Osteoblast (primary cell): ENCODE data around the gene PEX13. TPM values are rescaled to one million over a fixed set of nuclear protein-coding genes. Genes with fewer than 3 reads are reported as not detected.
"Not testable (repeated sequence)": the region's sequence is repeated elsewhere in the genome, so short reads cannot be mapped to it uniquely, and the experiment has no call there.

Source experiments
- DNase-seq: peaks from one replicate; pipeline ENCODE4 v3.0.0; 2011; ENCODE audit warnings: low spot score, mixed read lengths; ENCODE audit not compliant: insufficient read length; ENCODE audit errors: missing footprints
- H2AFZ ChIP-seq: 2 replicates; pipeline ENCODE4 v1.6.0; 2011; ENCODE audit warnings: mild to moderate bottlenecking, low read length
- H3K27ac ChIP-seq: 2 replicates; pipeline ENCODE4 v1.5.1; 2011; ENCODE audit warnings: mild to moderate bottlenecking, low read depth, low read length, moderate library complexity
- H3K27me3 ChIP-seq: 2 replicates; pipeline ENCODE4 v1.6.0; 2012; ENCODE audit warnings: mild to moderate bottlenecking, control low read depth, inconsistent platforms, low read length, moderate library complexity; ENCODE audit not compliant: insufficient read depth
- H3K36me3 ChIP-seq: 2 replicates; pipeline ENCODE4 v1.5.1; 2011; ENCODE audit warnings: mild to moderate bottlenecking, low read length, control low read depth, moderate library complexity; ENCODE audit not compliant: insufficient read depth
- H3K4me1 ChIP-seq: 2 replicates; pipeline ENCODE4 v1.5.1; 2011; ENCODE audit warnings: mild to moderate bottlenecking, low read length, control low read depth, moderate library complexity; ENCODE audit not compliant: insufficient read depth
- H3K4me2 ChIP-seq: 2 replicates; pipeline ENCODE4 v1.6.0; 2011; ENCODE audit warnings: mild to moderate bottlenecking, low read length; ENCODE audit not compliant: insufficient read depth
- H3K4me3 ChIP-seq: fragments of 200-600 bp; sonication (generic); 3 replicates; pipeline ENCODE4 v1.5.1; 2012; ENCODE audit warnings: mild to moderate bottlenecking, low read length, inconsistent platforms; ENCODE audit not compliant: insufficient read depth
- H3K79me2 ChIP-seq: 2 replicates; pipeline ENCODE4 v1.6.0; 2012; ENCODE audit warnings: mild to moderate bottlenecking, low read length, control low read depth, inconsistent platforms; ENCODE audit not compliant: insufficient read depth
- H3K9me3 ChIP-seq: 2 replicates; pipeline ENCODE4 v1.5.1; 2011; ENCODE audit warnings: low read depth, low read length, control low read depth
- H4K20me1 ChIP-seq: 2 replicates; pipeline ENCODE4 v1.6.0; 2012; ENCODE audit warnings: mild to moderate bottlenecking, low read length, control low read depth; ENCODE audit not compliant: insufficient read depth
- total RNA-seq: library from RNA; depleted of rRNA; stranded (reverse); fragments of >200 nt; gene quantifications from 2 replicates; pipeline ENCODE4 v1.2.3, GENCODE V29; 2012
- TF ChIP-seq, protein P1 (sequence below): IDR thresholded peaks from 2 replicates; pipeline ENCODE4 v1.5.1; 2011; ENCODE audit warnings: mild to moderate bottlenecking, low read depth, low read length, moderate library complexity; ENCODE audit errors: extremely low read depth

Gene PEX13
- total RNA-seq, 1 donor, result 34.0 TPM

DNA sequence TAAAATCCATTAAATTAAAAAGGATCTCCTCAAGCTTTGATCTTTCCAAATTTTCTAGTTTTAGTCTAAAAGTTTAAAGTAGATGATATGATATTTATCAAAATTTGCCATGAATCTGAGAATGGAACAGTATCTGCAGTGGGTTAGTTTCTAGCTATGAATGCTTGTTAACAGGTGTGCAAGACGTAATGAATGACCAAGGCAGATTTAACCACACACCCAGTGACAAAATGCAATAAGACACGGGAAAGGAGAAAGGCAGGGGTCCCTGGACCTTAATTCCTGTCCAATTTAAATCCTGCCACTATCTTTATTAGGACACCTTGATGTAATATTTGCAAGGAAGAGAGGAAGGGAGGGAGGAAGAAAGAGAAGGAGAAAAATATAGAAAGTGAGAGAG is 30.5 kb upstream of the PEX13 start:
- TF ChIP-seq, protein P1, sequence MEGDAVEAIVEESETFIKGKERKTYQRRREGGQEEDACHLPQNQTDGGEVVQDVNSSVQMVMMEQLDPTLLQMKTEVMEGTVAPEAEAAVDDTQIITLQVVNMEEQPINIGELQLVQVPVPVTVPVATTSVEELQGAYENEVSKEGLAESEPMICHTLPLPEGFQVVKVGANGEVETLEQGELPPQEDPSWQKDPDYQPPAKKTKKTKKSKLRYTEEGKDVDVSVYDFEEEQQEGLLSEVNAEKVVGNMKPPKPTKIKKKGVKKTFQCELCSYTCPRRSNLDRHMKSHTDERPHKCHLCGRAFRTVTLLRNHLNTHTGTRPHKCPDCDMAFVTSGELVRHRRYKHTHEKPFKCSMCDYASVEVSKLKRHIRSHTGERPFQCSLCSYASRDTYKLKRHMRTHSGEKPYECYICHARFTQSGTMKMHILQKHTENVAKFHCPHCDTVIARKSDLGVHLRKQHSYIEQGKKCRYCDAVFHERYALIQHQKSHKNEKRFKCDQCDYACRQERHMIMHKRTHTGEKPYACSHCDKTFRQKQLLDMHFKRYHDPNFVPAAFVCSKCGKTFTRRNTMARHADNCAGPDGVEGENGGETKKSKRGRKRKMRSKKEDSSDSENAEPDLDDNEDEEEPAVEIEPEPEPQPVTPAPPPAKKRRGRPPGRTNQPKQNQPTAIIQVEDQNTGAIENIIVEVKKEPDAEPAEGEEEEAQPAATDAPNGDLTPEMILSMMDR, result no peak
- no peaks in the 10 kb centered on the region for H3K4me1 ChIP-seq
- H3K4me3 ChIP-seq, result no peak overlapping the region
- no peak overlapping the region for H3K4me2 ChIP-seq
- no peak for DNase-seq
- H4K20me1 ChIP-seq, result no peaks in the 10 kb centered on the region
- no peak overlapping the region for H3K27ac ChIP-seq
- no peaks in the 10 kb centered on the region for H3K36me3 ChIP-seq
- H2AFZ ChIP-seq, result no peak overlapping the region
- no peaks in the 10 kb centered on the region for H3K79me2 ChIP-seq
- peaks cover under 1% of the 10 kb centered on the region for H3K9me3 ChIP-seq
- H3K27me3 ChIP-seq, result no peaks in the 10 kb centered on the region

DNA sequence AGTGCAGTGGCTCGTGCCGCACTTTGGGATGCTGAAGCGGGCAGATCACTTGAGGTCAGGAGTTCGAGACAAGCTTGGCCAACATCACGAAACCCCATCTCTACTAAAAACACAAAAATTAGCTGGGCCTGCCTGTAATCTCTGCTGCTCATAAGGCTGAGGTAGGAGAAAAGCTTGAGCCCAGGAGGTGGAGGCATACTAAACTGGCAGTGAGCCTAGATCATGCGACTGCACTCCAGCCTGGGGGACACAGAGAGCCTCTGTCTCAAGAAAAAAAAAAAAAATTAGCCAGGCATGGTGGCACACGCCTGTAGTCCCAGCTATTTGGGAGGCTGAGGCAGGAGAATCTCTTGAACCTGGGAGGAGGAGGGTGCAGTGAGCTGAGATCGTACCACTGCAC is 29.9 kb upstream of the PEX13 start:
- H2AFZ ChIP-seq, H3K27me3 ChIP-seq, H3K4me2 ChIP-seq, H3K27ac ChIP-seq, H3K36me3 ChIP-seq, H4K20me1 ChIP-seq, H3K79me2 ChIP-seq, H3K4me3 ChIP-seq, H3K9me3 ChIP-seq, H3K4me1 ChIP-seq, DNase-seq: not testable (repeated sequence)

DNA sequence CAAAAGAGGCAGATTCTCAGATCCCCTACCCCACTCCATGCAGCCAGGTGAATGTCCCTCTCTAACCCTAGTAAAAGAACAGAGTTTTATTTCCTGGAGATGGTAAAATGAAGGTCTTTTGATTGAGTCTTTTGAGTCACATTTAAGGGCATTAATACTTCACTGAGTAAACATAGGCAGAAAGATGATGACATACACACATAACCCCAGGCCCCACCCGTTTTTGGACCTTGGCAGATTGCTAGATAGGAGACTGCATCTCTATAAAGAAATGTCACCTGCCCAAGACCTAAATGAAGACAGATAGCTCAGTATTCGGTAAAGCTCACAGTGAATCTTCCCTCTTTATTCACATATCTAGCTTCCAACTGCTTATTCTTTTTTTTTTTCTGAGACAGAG is 28.3 kb upstream of the PEX13 start:
- Histone ChIP-seq H2AFZ (no peak overlapping the region), H3K9me3 (peaks cover 3% of the 10 kb centered on the region), H3K36me3 (no peaks in the 10 kb centered on the region), H3K4me1 (no peaks in the 10 kb centered on the region), H3K4me3 (no peak overlapping the region), H4K20me1 (no peaks in the 10 kb centered on the region), H3K27ac (no peak overlapping the region), H3K79me2 (no peaks in the 10 kb centered on the region), H3K27me3 (no peaks in the 10 kb centered on the region), H3K4me2 (no peak overlapping the region)
- TF ChIP-seq, protein P1, result no peak
- no peak for DNase-seq

DNA sequence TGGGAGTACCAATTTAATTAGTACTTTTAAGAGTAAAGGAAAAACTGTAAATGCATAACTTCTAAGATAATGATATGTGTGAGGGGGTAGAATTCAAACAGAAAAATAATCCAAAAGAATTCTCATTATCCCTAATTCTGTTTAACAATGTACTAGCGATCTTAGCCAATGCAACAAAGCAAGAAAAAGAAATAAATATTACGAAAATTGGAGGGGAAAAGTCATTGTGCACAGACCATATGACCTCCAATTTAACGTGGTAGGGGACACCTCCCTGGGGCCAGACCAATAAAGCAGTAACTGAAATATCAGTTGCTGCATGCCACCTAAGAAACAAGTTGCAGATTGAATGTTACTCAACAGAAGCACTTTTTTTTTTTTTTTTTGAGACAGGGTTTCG is 25.9 kb upstream of the PEX13 start:
- no peaks in the 10 kb centered on the region for H3K79me2 ChIP-seq
- TF ChIP-seq, protein P1, result no peak
- H3K4me1 ChIP-seq, result no peaks in the 10 kb centered on the region
- H3K27ac ChIP-seq, result no peak overlapping the region
- no peak overlapping the region for H3K4me2 ChIP-seq
- H3K27me3 ChIP-seq, result no peaks in the 10 kb centered on the region
- H4K20me1 ChIP-seq, result no peaks in the 10 kb centered on the region
- no peak overlapping the region for H2AFZ ChIP-seq
- no peaks in the 10 kb centered on the region for H3K36me3 ChIP-seq
- no peak overlapping the region for H3K4me3 ChIP-seq
- no peak for DNase-seq
- H3K9me3 ChIP-seq, result peaks cover 3% of the 10 kb centered on the region
